OCI-LY7 (cell line): Measurements from ENCODE around the gene PCDHGB6. TPM values are rescaled to one million over a fixed set of nuclear protein-coding genes. Genes with fewer than 3 reads are reported as not detected.
"Not testable (repeated sequence)": the region's sequence is repeated elsewhere in the genome, so short reads cannot be mapped to it uniquely, and the experiment has no call there.

ENCODE experiments used
- Bru-seq: library from RNA; stranded (reverse); fragments of 400-500 nt; gene quantifications from one replicate; lab custom pipeline; 2021; lab: Mats Ljungman, UMichigan
- BruChase-seq, 2 experiments: library from RNA; stranded (reverse); fragments of 400-500 nt; gene quantifications; one replicate each; lab custom pipeline; 2021; lab: Mats Ljungman, UMichigan
- BruUV-seq: library from RNA; stranded (reverse); fragments of 400-500 nt; replicated peaks from 2 replicates; lab custom pipeline; 2021; lab: Mats Ljungman, UMichigan
- CTCF ChIA-PET: fragments of 300-600 bp; sonication (Branson Sonifier 250); formaldehyde crosslinking; loops from one replicate; lab custom pipeline; 2022; ENCODE audit warnings: antibody characterized with exemption; ENCODE audit not compliant: unreplicated experiment; lab: Charles Lee
- POLR2A ChIA-PET: fragments of 300-600 bp; sonication (Branson Sonifier 250); formaldehyde crosslinking; loops from one replicate; lab custom pipeline; 2022; ENCODE audit warnings: antibody characterized with exemption; lab: Charles Lee
- DNase-seq: peaks from one replicate; pipeline ENCODE4 v3.0.0-alpha.2; 2015; ENCODE audit warnings: low spot score
- H2AFZ ChIP-seq: fragments of 200-600 bp; sonication (generic), shearing (Covaris generic); 2 replicates; pipeline ENCODE4 v1.6.1; 2014; ENCODE audit warnings: mild to moderate bottlenecking, antibody characterized with exemption, low read length, moderate library complexity
- H3K27ac ChIP-seq: fragments of 200-600 bp; sonication (generic); 2 replicates; pipeline ENCODE4 v1.5.1; 2014; ENCODE audit warnings: mixed run types, low read depth, mild to moderate bottlenecking, moderate library complexity, low read length, inconsistent platforms; ENCODE audit not compliant: poor library complexity, severe bottlenecking
- H3K36me3 ChIP-seq: fragments of 200-600 bp; sonication (generic); 2 replicates; pipeline ENCODE4 v1.6.1; 2014; ENCODE audit warnings: mild to moderate bottlenecking, antibody characterized with exemption, low read length, moderate library complexity, mixed read lengths; ENCODE audit not compliant: insufficient read depth
- H3K4me1 ChIP-seq: fragments of 200-600 bp; sonication (generic); 2 replicates; pipeline ENCODE4 v1.5.1; 2014; ENCODE audit warnings: mild to moderate bottlenecking, low read length; ENCODE audit not compliant: insufficient read depth, poor library complexity, severe bottlenecking
- H3K4me2 ChIP-seq: fragments of 200-600 bp; sonication (generic); 2 replicates; pipeline ENCODE4 v1.6.1; 2014; ENCODE audit warnings: mild to moderate bottlenecking, low read length
- H3K4me3 ChIP-seq: fragments of 200-600 bp; sonication (generic); 2 replicates; pipeline ENCODE4 v1.5.1; 2014; ENCODE audit warnings: mild to moderate bottlenecking, low read depth, low read length; ENCODE audit not compliant: poor library complexity, severe bottlenecking
- H3K79me2 ChIP-seq: fragments of 200-600 bp; sonication (generic); 2 replicates; pipeline ENCODE4 v1.6.1; 2016; ENCODE audit warnings: low read depth, mild to moderate bottlenecking, low read length, moderate library complexity, mixed read lengths; ENCODE audit not compliant: insufficient read depth
- H3K9me2 ChIP-seq: fragments of 200-600 bp; sonication (generic); 2 replicates; pipeline ENCODE4 v1.6.1; 2016; ENCODE audit warnings: mild to moderate bottlenecking, low read length, mixed read lengths; ENCODE audit not compliant: insufficient read depth
- H3K9me3 ChIP-seq: fragments of 200-600 bp; sonication (generic); 2 replicates; pipeline ENCODE4 v1.6.1; 2014; ENCODE audit warnings: mild to moderate bottlenecking, mixed run types, low read length, mixed read lengths
- H4K20me1 ChIP-seq: fragments of 200-600 bp; sonication (generic); 2 replicates; pipeline ENCODE4 v1.6.1; 2014; ENCODE audit warnings: mild to moderate bottlenecking, antibody characterized with exemption, low read length, moderate library complexity, mixed read lengths; ENCODE audit not compliant: insufficient read depth
- CTCF ChIP-seq: fragments of 200-600 bp; sonication (generic); conservative IDR thresholded peaks from 2 replicates; pipeline ENCODE4 v1.5.1; 2014; ENCODE audit warnings: mild to moderate bottlenecking, antibody characterized with exemption, low read length, moderate library complexity, mixed read lengths
- EZH2phosphoT487 ChIP-seq: fragments of 200-600 bp; sonication (generic); IDR thresholded peaks from 2 replicates; pipeline ENCODE4 v1.6.1; 2018; ENCODE audit warnings: low read depth, borderline replicate concordance, mild to moderate bottlenecking, mixed run types, antibody characterized with exemption, low read length, moderate library complexity, mixed read lengths
- intact Hi-C: fragments of 100-400 bp; cut with micrococcal nuclease; formaldehyde crosslinking; loops from one replicate; pipeline ENCODE4 v1.10.0; 2022; ENCODE audit not compliant: unreplicated experiment
- long read RNA-seq: library from polyadenylated mRNA; stranded (forward); transcript quantifications from one replicate; pipeline ENCODE4 v2.0.0, GENCODE V29; 2022
- total RNA-seq, 2 experiments: library from RNA; depleted of rRNA in 1 of 2; stranded (reverse); fragments of >200 nt in 1 of 2; shearing (Covaris generic) in 1 of 2; gene quantifications; 2 replicates each; pipeline ENCODE4 v1.2.3, GENCODE V29; 2014 to 2022

Gene PCDHGB6
- 3.2 and 4.7 TPM in 2 replicates for total RNA-seq (2014; rRNA removed; shearing (Covaris generic))
- total RNA-seq (2022), result 4.1 and 4.5 TPM in 2 replicates
- Bru-seq, nascent RNA, result percentile 67 among the genes with signal in this experiment
- percentile 81 among the genes with signal in this experiment for BruChase-seq, experiment 1, labeled RNA remaining after a 6-hour chase
- percentile 84 among the genes with signal in this experiment for BruChase-seq, experiment 2, labeled RNA remaining after a 2-hour chase
- long read RNA-seq, result 0 reads

GRCh38 chr5:141407790-141408505 is at the start of gene PCDHGB6:
Gene PCDHGB6 (plus strand): TSS chr5:141408021. CDS start chr5:141408203, 182 bp downstream.
- not testable (repeated sequence) for H3K9me2 ChIP-seq, H2AFZ ChIP-seq, H3K9me3 ChIP-seq

GRCh38 chr5:141359790-141360426 is 47.9 kb upstream of the PCDHGB6 start, which contains the start of gene PCDHGB2:
Gene PCDHGB2 (plus strand): TSS chr5:141359994. CDS start chr5:141360136, 142 bp downstream.
- Histone ChIP-seq H3K9me3 (no peaks in the 10 kb centered on the region; the same call in 1 of the 2 replicates), H4K20me1 (no peaks in the 10 kb centered on the region), H3K4me1 (peaks cover 42% of the 10 kb centered on the region), H3K4me3 (peak within 1 kb of the TSS; percentile 65), H3K9me2 (no peaks in the 10 kb centered on the region), H2AFZ (peak within 1 kb of the TSS; percentile 63), H3K27ac (peak within 1 kb of the TSS; percentile 21), H3K36me3 (peaks cover 15% of the 10 kb centered on the region), H3K4me2 (peak within 1 kb of the TSS; percentile 70), H3K79me2 (peaks cover 24% of the 10 kb centered on the region; the same call in 1 of the 2 replicates)
- TF ChIP-seq EZH2phosphoT487, result no peak
- TF ChIP-seq CTCF, result peak; percentile 94
- CTCF ChIA-PET, result interaction anchor here (0.6 to 1.2 kb wide), 4 partner anchors 10 to 198 kb away, joined by 3 to 7 read pairs (median 4); partner anchors contain the start of gene PCDHGB7
- intact Hi-C loops, result loop anchor here (1.0 to 10.0 kb wide), 4 partner anchors 52 to 204 kb away; partner anchors contain the start of genes PCDHB10, PCDHB11, PCDHGA10 and PCDHGC3
- BruUV-seq, result TSS peak; percentile 72
- peak; percentile 85 for DNase-seq
- POLR2A ChIA-PET, result interaction anchor here (1.0 to 1.2 kb wide), 3 partner anchors 61 to 204 kb away, joined by 3 to 6 read pairs (median 3); partner anchors contain the start of gene PCDHGA11

More at GRCh38 chr5:141407790-141408505, at the start of gene PCDHGB6:
- H3K4me3 ChIP-seq, DNase-seq, intact Hi-C loops, BruUV-seq, POLR2A ChIA-PET, H3K4me2 ChIP-seq, H3K27ac ChIP-seq, H3K36me3 ChIP-seq, H3K79me2 ChIP-seq, H3K4me1 ChIP-seq, CTCF ChIA-PET, H4K20me1 ChIP-seq: not testable (repeated sequence)

- CTCF ChIA-PET, result interaction anchor here (1.2 kb wide), 1 partner anchor 9 kb away, joined by 4 read pairs; no protein-coding TSS in a partner anchor
- no peak for DNase-seq
- BruUV-seq, result no TSS peak
- Histone ChIP-seq H3K9me3 (no peaks in the 10 kb centered on the region; the same call in 1 of the 2 replicates), H3K9me2 (no peaks in the 10 kb centered on the region), H3K36me3 (peaks cover 22% of the 10 kb centered on the region), H3K27ac (no peak overlapping the region), H3K4me2 (peak overlapping the region; percentile 70), H3K4me3 (peak overlapping the region; percentile 65), H4K20me1 (no peaks in the 10 kb centered on the region), H3K4me1 (peaks cover 41% of the 10 kb centered on the region), H2AFZ (no peak overlapping the region; the same call in 1 of the 2 replicates), H3K79me2 (peaks cover 24% of the 10 kb centered on the region; the same call in 1 of the 2 replicates)
- POLR2A ChIA-PET, result interaction anchor here (1.2 kb wide), 1 partner anchor 203 kb away, joined by 6 read pairs; no protein-coding TSS in a partner anchor
- intact Hi-C loops, result loop anchor here (5.0 kb wide), 1 partner anchor 117 kb away; the partner anchor contains the start of gene PCDHGC3
- no peak for TF ChIP-seq EZH2phosphoT487
- TF ChIP-seq CTCF, result no peak
Measured at GRCh38 chr5:141360685-141361084, 47.1 kb upstream of the PCDHGB6 start.
